Glomerular endothelial cell (primary cell): ENCODE measurements around the gene BSND. TPM values are rescaled to one million over a fixed set of nuclear protein-coding genes. Genes with fewer than 3 reads are reported as not detected.

Experiments
- DNase-seq: peaks from one replicate; pipeline ENCODE4 v3.0.0-alpha.2; 2011; ENCODE audit warnings: low read depth, low spot score; ENCODE audit errors: extremely low read depth
- total RNA-seq: library from RNA; depleted of rRNA; stranded (reverse); fragments of >200 nt; gene quantifications from 2 replicates; pipeline ENCODE4 v1.2.3, GENCODE V29; 2015

Gene BSND
- total RNA-seq, 1 donor from 2014 or later: not detected

DNA sequence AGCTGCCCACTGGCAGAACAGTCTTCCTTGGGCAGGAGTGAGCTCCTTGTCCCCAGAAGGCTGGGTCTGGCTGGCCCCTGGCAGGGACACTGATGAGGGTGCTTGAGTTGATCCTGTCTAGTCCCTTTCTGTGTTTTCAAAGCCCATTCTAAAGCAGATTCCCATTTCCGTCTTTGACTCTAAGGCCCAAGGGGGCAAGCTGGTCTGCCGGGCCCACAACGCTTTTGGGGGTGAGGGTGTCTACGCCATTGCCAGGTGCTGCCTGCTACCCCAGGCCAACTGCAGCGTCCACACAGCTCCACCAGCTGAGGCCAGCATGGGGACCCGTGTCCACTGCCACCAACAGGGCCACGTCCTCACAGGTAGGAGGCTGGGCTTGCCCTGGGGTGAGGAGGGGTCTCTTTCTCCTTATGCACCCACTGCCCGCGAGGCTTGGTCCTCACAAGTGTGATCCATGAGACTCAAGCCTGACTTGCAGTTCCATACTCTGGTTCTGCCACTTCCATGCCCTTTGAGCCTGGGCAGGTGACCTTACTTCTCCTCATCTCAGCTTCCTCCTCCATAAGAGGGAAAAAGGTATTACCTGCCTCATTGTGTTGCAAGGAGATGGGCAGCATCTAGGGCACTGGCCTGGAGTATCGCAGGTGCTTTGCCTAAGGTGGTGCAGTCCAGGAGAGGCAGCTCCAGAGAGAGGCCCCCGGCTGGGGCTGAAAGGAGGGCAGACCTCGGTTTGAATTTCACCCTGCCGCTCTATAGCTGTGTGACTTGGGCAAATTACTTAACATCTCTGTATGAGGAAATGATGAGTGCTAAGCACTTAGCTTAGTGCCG is 60.8 kb downstream of the BSND start:
- DNase-seq: no peak

DNA sequence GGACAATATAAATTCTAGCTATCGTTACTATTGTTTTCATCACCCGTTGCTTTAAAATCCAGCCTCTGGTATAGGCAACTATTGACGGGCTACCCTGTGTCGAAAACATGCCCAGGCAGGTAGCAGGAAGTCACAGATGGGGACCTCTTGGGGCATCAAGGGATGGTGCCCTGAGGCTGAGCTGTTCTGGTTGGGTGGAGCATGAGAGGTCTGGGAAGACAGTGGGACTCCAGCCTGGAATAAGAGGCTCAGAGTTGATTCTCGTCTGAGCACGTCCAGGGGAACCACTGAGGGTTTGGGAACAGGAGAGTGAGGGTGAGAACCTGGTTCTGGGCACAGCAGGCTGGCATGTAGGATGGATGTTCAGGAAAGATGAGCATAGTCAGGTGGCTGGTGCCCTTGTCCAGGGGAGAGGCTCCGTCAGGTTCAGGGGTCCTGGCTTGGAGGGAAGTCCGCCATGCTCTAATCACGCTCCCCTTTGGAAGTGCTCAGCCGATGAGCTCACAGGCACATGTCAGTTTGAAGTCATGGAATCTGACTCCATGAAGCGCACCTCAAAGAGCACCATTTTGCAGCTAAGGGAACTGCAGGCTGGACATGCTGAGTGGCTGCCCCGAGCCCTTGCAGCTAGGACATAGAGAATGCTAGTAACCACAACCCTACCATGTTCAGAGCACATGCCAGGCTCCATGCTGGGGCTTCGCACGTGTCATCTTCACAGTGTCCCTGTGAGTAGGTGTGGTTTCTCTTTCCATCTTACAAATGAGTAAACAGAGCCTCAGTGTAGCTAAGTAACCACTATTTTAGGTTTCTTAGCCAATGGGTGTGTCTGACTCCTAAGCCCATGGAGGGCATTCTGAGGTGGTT is 61.6 kb downstream of the BSND start:
- no peak for DNase-seq

DNA sequence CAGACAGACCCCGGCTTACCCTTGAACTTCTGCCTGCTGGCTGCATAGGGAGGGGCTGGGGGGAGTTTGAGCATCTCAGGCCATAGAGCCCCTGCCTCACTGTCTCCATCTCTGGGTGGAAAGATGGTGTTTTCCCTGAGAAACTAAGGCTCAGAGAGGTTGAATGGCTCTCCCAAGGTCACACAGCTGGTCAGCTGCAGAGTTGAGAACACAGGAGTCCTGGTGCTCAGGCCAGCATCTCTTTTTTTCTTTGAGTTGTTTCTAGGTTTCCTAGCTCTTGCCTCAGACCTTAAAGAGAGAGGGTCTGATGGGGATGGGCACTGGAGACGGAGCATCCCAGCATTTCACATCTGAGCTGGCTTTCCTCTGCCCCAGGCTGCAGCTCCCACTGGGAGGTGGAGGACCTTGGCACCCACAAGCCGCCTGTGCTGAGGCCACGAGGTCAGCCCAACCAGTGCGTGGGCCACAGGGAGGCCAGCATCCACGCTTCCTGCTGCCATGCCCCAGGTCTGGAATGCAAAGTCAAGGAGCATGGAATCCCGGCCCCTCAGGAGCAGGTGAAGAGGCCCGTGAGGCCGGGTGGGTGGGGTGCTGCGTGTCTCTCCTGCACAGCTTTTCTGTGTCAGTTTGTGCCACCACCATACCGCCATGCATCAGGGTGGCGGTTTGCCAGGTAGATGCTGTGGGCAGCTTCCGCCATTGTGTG is 62.4 kb downstream of the BSND start:
- DNase-seq: no peak

Other genes with a start within 250 kb of the BSND start
- 3.6 and 4.9 TPM in 2 replicates for gene PARS2, start 234.4 kb upstream of the BSND start, total RNA-seq
- not detected in 2 replicates for gene TTC22, start 197.6 kb upstream of the BSND start, total RNA-seq
- 84.4 and 96.8 TPM in 2 replicates for gene DHCR24, start 111.7 kb upstream of the BSND start, total RNA-seq
- not detected in 2 replicates for gene TMEM61, start 18.3 kb upstream of the BSND start, total RNA-seq
- gene PCSK9, start 40.6 kb downstream of the BSND start, total RNA-seq: 0.97 and 2.6 TPM in 2 replicates
- gene USP24, start 216.4 kb downstream of the BSND start, total RNA-seq: 23.5 and 28.2 TPM in 2 replicates